Measurements from ENCODE around the gene PRKCD. TPM values are rescaled to one million over a fixed set of nuclear protein-coding genes. Genes with fewer than 3 reads are reported as not detected.

Gene PRKCD
- total and polyA plus RNA-seq, 2 of the 4 experiments (the other 2 are of a cell fraction), result 4.3 to 19.0 TPM

GRCh38 chr3:53163444-53164387 lies 2.7 kb downstream of the PRKCD start:
- DNase-seq, result no peak
- H2BK20ac ChIP-seq (ENCODE audit: low read depth, low read length), result no peak overlapping the region
- no peak overlapping the region for H3K18ac ChIP-seq (ENCODE audit: low read depth, low read length)
- H3K9me1 ChIP-seq (ENCODE audit: insufficient read depth, low read length), result peaks cover 26% of the 10 kb centered on the region
- WGBS, 2 experiments (ENCODE audit: extremely low coverage in 2 of 2, insufficient read length in 1 of 2), result 100% methylated on average over 2 of the region's 6 CpGs; no CpG with 5 or more reads in 1 of the 2 experiments
- no peak overlapping the region for H2BK5ac ChIP-seq (ENCODE audit: low read depth, low read length, poor library complexity, severe bottlenecking)
- no peak overlapping the region for H3K56ac ChIP-seq (ENCODE audit: extremely low read depth, insufficient read depth, low read length)
- H4K91ac ChIP-seq (ENCODE audit: insufficient read depth, low read depth, low read length), result no peak overlapping the region
- H3K9me3 ChIP-seq (ENCODE audit: control insufficient read depth, insufficient read depth, low read length), result no peaks in the 10 kb centered on the region
- TF ChIP-seq ELK1 (IDR thresholded peaks at IDR 0.05; ENCODE audit: borderline replicate concordance, low read depth, low read length), result no peak
- no peak for TF ChIP-seq RAD21 (IDR thresholded peaks at IDR 0.05; ENCODE audit: low read length)
- TF ChIP-seq MXI1 (IDR thresholded peaks at IDR 0.05; ENCODE audit: borderline replicate concordance, low read depth, low read length), result no peak
- TF ChIP-seq SMC3 (IDR thresholded peaks at IDR 0.05; ENCODE audit: low read depth, low read length), result no peak
- TF ChIP-seq CEBPB (IDR thresholded peaks at IDR 0.05; ENCODE audit: low read depth, low read length), result no peak
- TF ChIP-seq MAZ (IDR thresholded peaks at IDR 0.05; ENCODE audit: borderline replicate concordance, low read depth, low read length), result no peak
- TF ChIP-seq RFX5 (IDR thresholded peaks at IDR 0.05; ENCODE audit: low read depth, low read length), result no peak
- dilution Hi-C loops (cut with HindIII; ENCODE audit: low sequenced_read_pairs, unreplicated experiment) (no loop called here), in situ Hi-C loops (cut with MboI; ENCODE audit: low sequenced_read_pairs) (no loop called here), intact Hi-C loops (cut with micrococcal nuclease) (no loop called here)
- H3K4me1 ChIP-seq (ENCODE audit: control insufficient read depth, insufficient read depth, low read length), result peaks cover 29% of the 10 kb centered on the region
- H2AFZ ChIP-seq (replicated peaks; ENCODE audit: low read length, poor library complexity), result peak overlapping the region; percentile 23
- no peak overlapping the region for H3K4ac ChIP-seq (ENCODE audit: low read depth, low read length)
- no peaks in the 10 kb centered on the region for H3K27me3 ChIP-seq (ENCODE audit: control insufficient read depth, insufficient read depth, low read length)
- H4K20me1 ChIP-seq (ENCODE audit: insufficient read depth, low read length), result peaks cover 13% of the 10 kb centered on the region; the same call in 1 of the 2 replicates
- H3K23ac ChIP-seq (ENCODE audit: low read depth, low read length), result peak overlapping the region; percentile 56; the same call in 1 of the 2 replicates
- no peak overlapping the region for H2BK15ac ChIP-seq (ENCODE audit: low read depth, low read length)
- ATAC-seq (ENCODE audit: low read depth), result no peak
- no peak overlapping the region for H2AK9ac ChIP-seq (replicated peaks; ENCODE audit: low read depth, low read length, poor library complexity)
- POLR2A ChIA-PET (ENCODE audit: unreplicated experiment), result no interaction called here
- H3K4me3 ChIP-seq (ENCODE audit: insufficient read depth, low read depth, low read length), result no peak overlapping the region
- no peak overlapping the region for H3K14ac ChIP-seq (replicated peaks; ENCODE audit: low read depth, low read length)
- H3K4me2 ChIP-seq (ENCODE audit: low read depth, low read length), result no peak overlapping the region; the same call in 1 of the 2 replicates
- H2BK120ac ChIP-seq (ENCODE audit: low read depth, low read length), result no peak overlapping the region
- 0 out of 2 replicates have a peak, but pooled peaks cover 2% of the 10 kb centered on the region for H3K36me3 ChIP-seq (ENCODE audit: control insufficient read depth, insufficient read depth, low read length)
- 0 out of 2 replicates have a peak overlapping the region, but pooled peaks have one; percentile 50 for H2AK5ac ChIP-seq (ENCODE audit: low read depth, low read length)
- no peak overlapping the region for H4K8ac ChIP-seq (ENCODE audit: low read depth in 2 of 2, low read length in 2 of 2)
- no peak overlapping the region for H3K27ac ChIP-seq (ENCODE audit: insufficient read depth, low read length)
- CTCF ChIA-PET, result no interaction called here
- H4K5ac ChIP-seq (ENCODE audit: low read depth, low read length), result no peak overlapping the region
- H3K79me1 ChIP-seq (ENCODE audit: low read depth in 1 of 2, low read length in 2 of 2), result peaks cover 22 to 57% of the 10 kb centered on the region in 2 experiments; a peak in 3 of 4 replicates
- no peak overlapping the region for H3K9ac ChIP-seq (ENCODE audit: low read depth, low read length)
- no TSS peak for BruUV-seq (replicated peaks)

Data from IMR-90 (cell line).